HPDE6-E6E7 (cell line): Measurements from ENCODE around the gene MLH1.

Experiments used
- DNase-seq: peaks from one replicate; pipeline ENCODE4 v3.0.0; 2011; ENCODE audit warnings: missing footprints; ENCODE audit errors: extremely low spot score

MLH1 gene

DNA sequence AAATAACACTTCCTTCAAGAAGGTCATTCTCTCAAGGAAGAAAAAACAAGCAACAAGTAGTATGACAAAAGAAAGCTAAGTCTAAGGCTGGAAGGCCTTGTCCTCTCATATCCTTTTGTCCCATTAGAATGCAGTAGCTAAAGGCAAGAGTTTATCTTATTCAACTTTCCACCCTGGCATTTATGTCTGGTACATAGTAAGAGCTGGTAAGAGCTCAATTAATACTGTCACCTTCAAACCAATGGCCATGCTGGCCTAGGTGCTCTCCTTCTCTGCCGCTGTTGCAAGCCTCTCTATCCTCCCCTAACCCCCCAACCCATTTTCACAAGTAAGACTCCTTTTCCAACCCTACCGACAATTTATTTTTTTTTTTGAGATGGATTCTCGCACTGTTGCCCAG is 99.2 kb downstream of the MLH1 start:
- DNase-seq: no peak

DNA sequence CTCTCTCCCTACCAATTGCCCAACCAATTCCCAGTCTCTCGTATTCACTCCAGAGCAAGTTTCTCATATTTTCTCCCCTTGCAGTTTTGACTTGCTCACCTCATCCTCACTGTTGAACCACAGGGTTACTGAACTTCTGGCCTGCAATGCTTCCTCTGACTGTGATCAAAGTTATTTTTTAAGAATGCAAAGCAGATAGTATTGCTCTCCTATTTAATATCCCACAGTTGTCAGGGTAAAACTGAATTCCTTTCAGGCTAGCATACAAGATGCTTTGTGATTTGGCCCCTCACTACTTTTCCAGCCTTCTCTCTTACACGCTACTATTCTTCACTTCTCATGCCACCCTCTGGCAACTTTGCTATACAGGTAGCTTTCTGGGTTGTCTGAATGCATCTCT is 100.2 kb downstream of the MLH1 start:
- DNase-seq: no peak

DNA sequence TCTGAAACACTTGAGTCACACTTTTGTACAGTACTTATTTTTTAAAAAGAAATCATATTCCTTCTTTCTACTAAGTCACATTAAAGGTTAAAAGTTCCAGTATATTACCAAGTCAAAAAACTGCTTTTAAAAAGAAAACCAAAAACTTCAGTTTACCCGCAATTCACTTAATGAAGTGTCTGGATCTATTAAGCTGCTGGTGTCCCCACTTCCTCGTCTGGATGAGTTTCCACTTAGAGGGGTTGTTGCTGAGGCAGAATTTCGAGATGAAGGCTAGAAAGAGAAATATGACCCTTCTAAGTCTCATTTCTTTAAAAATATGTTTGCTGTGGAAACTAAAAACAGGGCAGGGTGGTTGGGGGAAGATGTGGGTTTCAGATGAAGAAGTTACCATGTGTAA is 101.3 kb downstream of the MLH1 start:
- no peak for DNase-seq

DNA sequence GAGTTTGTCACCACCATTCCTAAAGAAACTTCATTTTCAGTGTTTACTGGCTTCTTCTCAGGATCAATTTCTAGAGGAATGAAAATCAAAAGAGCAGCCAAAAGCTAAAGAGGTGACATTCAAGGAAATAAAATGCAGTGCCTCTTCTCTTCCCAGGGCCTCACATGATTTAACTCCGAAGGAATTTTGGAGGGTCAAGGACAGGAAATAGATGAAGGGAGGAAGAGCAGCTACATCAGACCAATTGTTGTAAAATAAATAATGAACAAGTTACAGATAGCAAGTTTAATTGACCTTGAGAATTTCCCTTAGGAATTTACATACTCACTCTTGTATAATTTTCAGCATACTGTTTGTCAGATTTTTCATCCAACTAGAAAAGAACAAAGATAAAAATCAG is 103.0 kb downstream of the MLH1 start:
- DNase-seq: no peak

DNA sequence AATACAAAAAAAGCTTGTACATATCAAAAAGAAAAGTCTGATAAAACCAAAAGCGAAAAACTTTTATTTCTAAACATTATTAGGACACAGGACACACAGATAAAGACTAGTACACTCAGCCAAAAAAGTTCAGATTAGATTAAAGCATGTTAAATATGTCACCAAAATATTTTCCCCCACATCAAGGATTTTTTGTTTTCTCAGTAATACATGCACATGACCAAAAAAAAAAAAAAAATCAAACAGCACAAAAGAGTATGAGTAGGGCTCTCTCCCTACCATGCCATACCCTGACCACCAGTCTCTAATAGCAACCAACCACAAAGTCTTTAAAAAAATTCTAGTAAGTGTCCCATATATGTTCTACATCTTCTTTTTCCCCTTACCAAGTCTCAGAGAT is 103.7 kb downstream of the MLH1 start:
- no peak for DNase-seq

DNA sequence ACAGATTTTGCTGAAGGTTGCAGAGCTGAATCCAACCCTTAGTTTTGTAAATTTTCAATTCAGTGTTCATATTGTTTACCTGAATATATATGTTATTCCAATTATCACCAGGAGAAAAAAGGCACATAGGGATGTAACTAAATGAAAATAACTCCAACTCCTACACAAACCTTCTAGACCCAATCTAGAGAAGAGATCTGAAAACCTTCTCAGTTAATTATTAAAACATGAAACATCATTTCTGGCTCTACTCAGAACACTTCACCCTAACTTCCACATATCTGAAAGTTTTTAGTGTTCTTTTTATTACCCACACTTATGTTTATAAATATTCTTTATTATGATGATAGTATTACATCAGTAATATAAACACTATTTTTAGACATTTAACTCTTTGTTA is 104.5 kb downstream of the MLH1 start:
- no peak for DNase-seq

DNA sequence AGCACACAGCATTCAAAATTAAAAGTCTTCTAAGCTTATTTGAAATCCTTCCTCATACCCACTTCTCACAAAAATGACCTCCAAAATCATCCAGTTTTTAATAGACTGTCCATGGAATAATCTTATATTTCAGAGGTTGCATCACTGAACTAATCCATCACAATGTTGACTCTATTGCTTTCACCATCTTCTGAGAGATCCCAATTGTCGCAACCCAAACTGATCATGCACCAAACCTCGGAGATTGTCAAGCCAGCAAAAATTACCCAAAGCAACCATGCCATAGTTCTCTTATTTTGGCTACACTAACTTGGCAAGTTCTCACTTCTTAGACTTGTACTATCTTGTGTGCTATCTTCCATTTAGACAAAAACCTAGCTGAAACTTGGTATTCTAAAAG is 105.6 kb downstream of the MLH1 start:
- DNase-seq: no peak

DNA sequence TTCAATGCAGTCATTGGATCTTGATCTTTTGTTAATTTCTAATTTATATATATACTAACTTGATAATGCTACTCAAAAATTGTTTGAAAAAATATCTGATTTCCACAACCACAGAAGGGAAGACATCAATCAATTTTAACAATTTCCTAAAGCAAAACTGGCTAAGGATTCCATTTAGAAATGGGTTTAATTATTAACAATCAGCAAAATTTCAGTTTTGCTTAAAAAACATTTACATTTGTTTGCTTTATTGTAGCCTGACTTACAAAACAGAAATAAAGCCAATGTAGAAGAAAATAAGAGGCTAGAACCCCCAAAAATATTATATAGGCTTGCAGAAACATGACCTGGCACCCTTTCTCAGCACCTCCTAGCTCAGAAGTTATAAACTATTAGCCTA is 106.2 kb downstream of the MLH1 start:
- no peak for DNase-seq

DNA sequence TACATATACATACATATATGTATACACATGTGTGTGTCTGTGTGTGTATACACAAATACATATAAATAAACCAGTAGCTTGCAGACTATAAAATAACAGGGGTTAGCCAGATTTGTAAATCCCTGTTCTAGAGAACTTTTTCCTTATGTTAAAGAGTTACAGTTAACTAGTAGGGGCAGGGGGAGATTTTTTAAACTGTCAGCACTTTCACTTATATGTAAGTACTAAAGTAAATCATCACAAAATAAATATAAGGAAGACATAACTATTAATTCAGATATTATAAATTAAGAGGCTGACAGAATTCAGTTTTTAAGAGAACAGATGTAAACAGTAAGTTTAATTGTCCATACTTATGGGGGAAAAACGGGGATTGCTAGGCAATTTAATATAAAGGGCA is 107.1 kb downstream of the MLH1 start:
- no peak for DNase-seq
